K562 (cell line): ENCODE data around the gene CCNL1. TPM values are rescaled to one million over a fixed set of nuclear protein-coding genes. Genes with fewer than 3 reads are reported as not detected.
A peak's percentile ranks its signal among the peaks of the same experiment; 100 is the strongest.

ENCODE experiments used
- BHLHE40 ChIP-seq: IDR thresholded peaks from 2 replicates; pipeline ENCODE4 v1.6.1; 2011; ENCODE audit warnings: low read length, improper control_type of control experiment
- CEBPZ ChIP-seq: fragments of 150-350 bp; IDR thresholded peaks from 2 replicates; pipeline ENCODE4 v1.6.1; 2014; ENCODE audit warnings: low read depth, mild to moderate bottlenecking, low read length, borderline replicate concordance
- DPF2 ChIP-seq: fragments of 450-650 bp; IDR thresholded peaks from 2 replicates; pipeline ENCODE4 v1.6.1; 2016
- FOXA3 ChIP-seq, 2 experiments: fragments of 450-650 bp in 1 of 2; sonication (generic) in 1 of 2; formaldehyde crosslinking; IDR thresholded peaks in 1 of 2; conservative IDR thresholded peaks in 1 of 2; 2 replicates each; pipeline versions ENCODE4 v1.4.0 to v1.8.0; 2020 to 2022; ENCODE audit warnings: mild to moderate bottlenecking in 2 of 2, missing genetic modification reagents in 1 of 2
- MEF2D ChIP-seq: conservative IDR thresholded peaks from 2 replicates; pipeline ENCODE4 v1.6.1; 2016; ENCODE audit warnings: low read depth, missing genetic modification characterization, missing compliant biosample characterization
- NFE2L1 ChIP-seq: fragments of 450-650 bp; IDR thresholded peaks from 2 replicates; pipeline ENCODE4 v1.6.1; 2016; ENCODE audit warnings: missing genetic modification characterization, low read depth, mild to moderate bottlenecking, missing compliant biosample characterization, moderate library complexity, borderline replicate concordance
- ZKSCAN3 ChIP-seq: fragments of 250-450 bp; sonication (Bioruptor Pico); IDR thresholded peaks from 2 replicates; pipeline ENCODE4 v1.4.0; 2020
- polyA plus RNA-seq, 8 experiments: library from polyadenylated mRNA; depleted of rRNA in 4 of 8; stranded (reverse) in 5 of 8; unstranded in 3 of 8; fragments of >200 nt; fragmentation: Nextera tagmentation in 2 of 8; fragmentation: Illumina TruSeq in 1 of 8; extraction: Ambion mirVana in 2 of 8; extraction: Trizol in 1 of 8; gene quantifications; 2 replicates each; pipeline versions ENCODE4 v1.2.1 to v1.2.3, GENCODE V29; 2011 to 2014; ENCODE audit warnings: inconsistent platforms in 1 of 8, missing spikeins in 1 of 8
- total RNA-seq, 7 experiments: library from RNA; depleted of rRNA in 6 of 7; stranded (reverse); fragments of >200 nt in 6 of 7; fragmentation: Illumina TruSeq in 2 of 7; extraction: Trizol in 2 of 7; gene quantifications; 2 replicates each; pipeline versions ENCODE4 v1.2.1 to v1.2.3, GENCODE V29; 2011 to 2021; ENCODE audit warnings: low replicate concordance in 1 of 7
- TF ChIP-seq, protein P1 (sequence below): fragments of 200-600 bp; sonication (generic); IDR thresholded peaks from one replicate; pipeline ENCODE4 v1.6.1; 2012; ENCODE audit warnings: mild to moderate bottlenecking, low read depth, low read length, inconsistent platforms
- TF ChIP-seq, protein P2 (sequence below): sonication (generic); formaldehyde crosslinking; IDR thresholded peaks from 2 replicates; pipeline ENCODE4 v1.8.1; 2023; ENCODE audit warnings: mild to moderate bottlenecking, missing genetic modification reagents

The CCNL1 gene
- total and polyA plus RNA-seq, 9 of the 15 experiments (the other 6 are each of a cell fraction or from before 2014, with no cell fraction given), result 16.1 to 186 (median 132) TPM

DNA sequence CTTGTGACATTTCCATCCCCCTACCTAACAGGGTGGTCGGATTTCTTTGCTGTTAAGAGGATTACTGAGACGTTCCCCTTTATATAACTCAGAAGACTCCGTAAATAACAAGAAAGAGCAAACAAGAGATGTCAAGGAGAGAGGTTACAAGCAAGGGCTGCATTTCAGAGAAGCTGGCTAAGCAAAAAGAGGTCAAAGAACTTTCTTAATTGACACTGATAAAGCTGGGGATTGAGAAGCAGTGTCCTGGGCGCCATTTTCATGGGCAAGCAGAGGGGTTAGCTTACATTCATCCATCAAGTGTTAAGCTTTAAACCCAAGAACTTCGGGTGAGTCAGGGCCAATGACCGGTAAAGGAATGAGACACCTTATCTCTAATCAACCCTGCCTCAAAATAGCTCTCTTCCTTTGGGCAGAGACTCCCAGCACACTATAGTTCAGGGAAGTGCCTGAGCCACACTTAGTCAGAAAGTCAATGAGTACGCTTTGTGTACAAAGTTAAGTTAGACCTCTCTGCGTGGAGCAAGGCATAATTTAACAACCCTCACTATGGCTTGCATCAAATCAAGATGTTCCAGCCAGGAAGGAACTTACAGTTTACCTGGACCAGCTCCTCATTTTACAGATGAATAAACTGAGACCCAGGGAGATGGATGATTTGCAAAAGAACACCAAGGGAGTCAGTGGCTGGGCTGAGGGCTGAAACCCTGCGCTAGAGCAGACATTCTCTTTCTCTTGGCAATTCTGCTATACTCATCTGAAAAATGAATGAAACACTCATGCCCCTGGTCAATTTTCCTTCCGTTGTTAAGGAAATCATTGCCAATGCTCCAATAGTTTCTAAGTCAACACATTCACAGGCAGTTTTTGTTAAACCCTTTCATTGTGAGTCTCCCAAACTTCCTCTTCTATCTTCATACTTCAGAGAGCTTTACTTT lies 44.6 kb downstream of the CCNL1 start (continued):
- TF ChIP-seq, protein P1, sequence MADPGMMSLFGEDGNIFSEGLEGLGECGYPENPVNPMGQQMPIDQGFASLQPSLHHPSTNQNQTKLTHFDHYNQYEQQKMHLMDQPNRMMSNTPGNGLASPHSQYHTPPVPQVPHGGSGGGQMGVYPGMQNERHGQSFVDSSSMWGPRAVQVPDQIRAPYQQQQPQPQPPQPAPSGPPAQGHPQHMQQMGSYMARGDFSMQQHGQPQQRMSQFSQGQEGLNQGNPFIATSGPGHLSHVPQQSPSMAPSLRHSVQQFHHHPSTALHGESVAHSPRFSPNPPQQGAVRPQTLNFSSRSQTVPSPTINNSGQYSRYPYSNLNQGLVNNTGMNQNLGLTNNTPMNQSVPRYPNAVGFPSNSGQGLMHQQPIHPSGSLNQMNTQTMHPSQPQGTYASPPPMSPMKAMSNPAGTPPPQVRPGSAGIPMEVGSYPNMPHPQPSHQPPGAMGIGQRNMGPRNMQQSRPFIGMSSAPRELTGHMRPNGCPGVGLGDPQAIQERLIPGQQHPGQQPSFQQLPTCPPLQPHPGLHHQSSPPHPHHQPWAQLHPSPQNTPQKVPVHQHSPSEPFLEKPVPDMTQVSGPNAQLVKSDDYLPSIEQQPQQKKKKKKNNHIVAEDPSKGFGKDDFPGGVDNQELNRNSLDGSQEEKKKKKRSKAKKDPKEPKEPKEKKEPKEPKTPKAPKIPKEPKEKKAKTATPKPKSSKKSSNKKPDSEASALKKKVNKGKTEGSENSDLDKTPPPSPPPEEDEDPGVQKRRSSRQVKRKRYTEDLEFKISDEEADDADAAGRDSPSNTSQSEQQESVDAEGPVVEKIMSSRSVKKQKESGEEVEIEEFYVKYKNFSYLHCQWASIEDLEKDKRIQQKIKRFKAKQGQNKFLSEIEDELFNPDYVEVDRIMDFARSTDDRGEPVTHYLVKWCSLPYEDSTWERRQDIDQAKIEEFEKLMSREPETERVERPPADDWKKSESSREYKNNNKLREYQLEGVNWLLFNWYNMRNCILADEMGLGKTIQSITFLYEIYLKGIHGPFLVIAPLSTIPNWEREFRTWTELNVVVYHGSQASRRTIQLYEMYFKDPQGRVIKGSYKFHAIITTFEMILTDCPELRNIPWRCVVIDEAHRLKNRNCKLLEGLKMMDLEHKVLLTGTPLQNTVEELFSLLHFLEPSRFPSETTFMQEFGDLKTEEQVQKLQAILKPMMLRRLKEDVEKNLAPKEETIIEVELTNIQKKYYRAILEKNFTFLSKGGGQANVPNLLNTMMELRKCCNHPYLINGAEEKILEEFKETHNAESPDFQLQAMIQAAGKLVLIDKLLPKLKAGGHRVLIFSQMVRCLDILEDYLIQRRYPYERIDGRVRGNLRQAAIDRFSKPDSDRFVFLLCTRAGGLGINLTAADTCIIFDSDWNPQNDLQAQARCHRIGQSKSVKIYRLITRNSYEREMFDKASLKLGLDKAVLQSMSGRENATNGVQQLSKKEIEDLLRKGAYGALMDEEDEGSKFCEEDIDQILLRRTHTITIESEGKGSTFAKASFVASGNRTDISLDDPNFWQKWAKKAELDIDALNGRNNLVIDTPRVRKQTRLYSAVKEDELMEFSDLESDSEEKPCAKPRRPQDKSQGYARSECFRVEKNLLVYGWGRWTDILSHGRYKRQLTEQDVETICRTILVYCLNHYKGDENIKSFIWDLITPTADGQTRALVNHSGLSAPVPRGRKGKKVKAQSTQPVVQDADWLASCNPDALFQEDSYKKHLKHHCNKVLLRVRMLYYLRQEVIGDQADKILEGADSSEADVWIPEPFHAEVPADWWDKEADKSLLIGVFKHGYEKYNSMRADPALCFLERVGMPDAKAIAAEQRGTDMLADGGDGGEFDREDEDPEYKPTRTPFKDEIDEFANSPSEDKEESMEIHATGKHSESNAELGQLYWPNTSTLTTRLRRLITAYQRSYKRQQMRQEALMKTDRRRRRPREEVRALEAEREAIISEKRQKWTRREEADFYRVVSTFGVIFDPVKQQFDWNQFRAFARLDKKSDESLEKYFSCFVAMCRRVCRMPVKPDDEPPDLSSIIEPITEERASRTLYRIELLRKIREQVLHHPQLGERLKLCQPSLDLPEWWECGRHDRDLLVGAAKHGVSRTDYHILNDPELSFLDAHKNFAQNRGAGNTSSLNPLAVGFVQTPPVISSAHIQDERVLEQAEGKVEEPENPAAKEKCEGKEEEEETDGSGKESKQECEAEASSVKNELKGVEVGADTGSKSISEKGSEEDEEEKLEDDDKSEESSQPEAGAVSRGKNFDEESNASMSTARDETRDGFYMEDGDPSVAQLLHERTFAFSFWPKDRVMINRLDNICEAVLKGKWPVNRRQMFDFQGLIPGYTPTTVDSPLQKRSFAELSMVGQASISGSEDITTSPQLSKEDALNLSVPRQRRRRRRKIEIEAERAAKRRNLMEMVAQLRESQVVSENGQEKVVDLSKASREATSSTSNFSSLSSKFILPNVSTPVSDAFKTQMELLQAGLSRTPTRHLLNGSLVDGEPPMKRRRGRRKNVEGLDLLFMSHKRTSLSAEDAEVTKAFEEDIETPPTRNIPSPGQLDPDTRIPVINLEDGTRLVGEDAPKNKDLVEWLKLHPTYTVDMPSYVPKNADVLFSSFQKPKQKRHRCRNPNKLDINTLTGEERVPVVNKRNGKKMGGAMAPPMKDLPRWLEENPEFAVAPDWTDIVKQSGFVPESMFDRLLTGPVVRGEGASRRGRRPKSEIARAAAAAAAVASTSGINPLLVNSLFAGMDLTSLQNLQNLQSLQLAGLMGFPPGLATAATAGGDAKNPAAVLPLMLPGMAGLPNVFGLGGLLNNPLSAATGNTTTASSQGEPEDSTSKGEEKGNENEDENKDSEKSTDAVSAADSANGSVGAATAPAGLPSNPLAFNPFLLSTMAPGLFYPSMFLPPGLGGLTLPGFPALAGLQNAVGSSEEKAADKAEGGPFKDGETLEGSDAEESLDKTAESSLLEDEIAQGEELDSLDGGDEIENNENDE, result no peak
- TF ChIP-seq NFE2L1 (tag), result no peak; the same call in 1 of the 2 replicates
- no peak for TF ChIP-seq ZKSCAN3 (CRISPR knock-in tag)
- peak; percentile 97 for TF ChIP-seq MEF2D (tag)
- peak in 1 of 2 experiments; percentile 46; a peak in 2 of 4 replicates for TF ChIP-seq FOXA3 (CRISPR knock-in tag; conservative IDR thresholded peaks at IDR 0.05 in 1 of 2, IDR thresholded peaks at IDR 0.05 in 1 of 2)
- no peak for TF ChIP-seq CEBPZ
- peak; percentile 71 for TF ChIP-seq DPF2
- TF ChIP-seq, protein P2, sequence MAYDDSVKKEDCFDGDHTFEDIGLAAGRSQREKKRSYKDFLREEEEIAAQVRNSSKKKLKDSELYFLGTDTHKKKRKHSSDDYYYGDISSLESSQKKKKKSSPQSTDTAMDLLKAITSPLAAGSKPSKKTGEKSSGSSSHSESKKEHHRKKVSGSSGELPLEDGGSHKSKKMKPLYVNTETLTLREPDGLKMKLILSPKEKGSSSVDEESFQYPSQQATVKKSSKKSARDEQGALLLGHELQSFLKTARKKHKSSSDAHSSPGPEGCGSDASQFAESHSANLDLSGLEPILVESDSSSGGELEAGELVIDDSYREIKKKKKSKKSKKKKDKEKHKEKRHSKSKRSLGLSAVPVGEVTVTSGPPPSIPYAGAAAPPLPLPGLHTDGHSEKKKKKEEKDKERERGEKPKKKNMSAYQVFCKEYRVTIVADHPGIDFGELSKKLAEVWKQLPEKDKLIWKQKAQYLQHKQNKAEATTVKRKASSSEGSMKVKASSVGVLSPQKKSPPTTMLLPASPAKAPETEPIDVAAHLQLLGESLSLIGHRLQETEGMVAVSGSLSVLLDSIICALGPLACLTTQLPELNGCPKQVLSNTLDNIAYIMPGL (CRISPR knock-in tag), result no peak
- no peak for TF ChIP-seq BHLHE40
